K562 treated with DMSO at 1 percent for 24 hours (cell line): Measurements from ENCODE around the gene TMED3. TPM values are rescaled to one million over a fixed set of nuclear protein-coding genes. Genes with fewer than 3 reads are reported as not detected.

Experiments
- total RNA-seq: library from RNA; unstranded; fragments of 300-600 nt; gene quantifications from 2 replicates; pipeline ENCODE4 v1.2.3, GENCODE V29; 2022; ENCODE audit warnings: low read depth; ENCODE audit not compliant: insufficient read depth

Gene TMED3
- 72.0 and 88.1 TPM in 2 replicates for total RNA-seq

GRCh38 chr15:79310985-79311900, at the start of gene TMED3:
Gene TMED3 (plus strand): TSS chr15:79311112. CDS start chr15:79311250, 138 bp downstream.

GRCh38 chr15:79282371-79283251, 28.3 kb upstream of the TMED3 start, which contains the start of gene ANKRD34C:
Gene ANKRD34C (plus strand): TSS chr15:79282722. CDS start chr15:79293285, 10,563 bp downstream.

Other genes with a start within 250 kb of the TMED3 start
- gene RASGRF1, start 220.3 kb upstream of the TMED3 start, total RNA-seq = not detected in 2 replicates
- 0.05 TPM in 1 of 2 replicates, not detected in the other for gene ANKRD34C, start 28.4 kb upstream of the TMED3 start, total RNA-seq
- 0.82 and 0.93 TPM in 2 replicates for gene MINAR1, start 121.2 kb downstream of the TMED3 start, total RNA-seq